Esophagus muscularis mucosa (tissue), 4 donors: ENCODE data around the gene LAMTOR1.

Experiments used
- CTCF ChIP-seq, 3 experiments: fragments of 200-600 bp in 2 of 3; fragments of 450-650 bp in 1 of 3; sonication (generic) in 2 of 3; IDR thresholded peaks; one replicate each; pipeline ENCODE4 v1.5.1; 2017 to 2019; ENCODE audit warnings: antibody characterized with exemption in 3 of 3, mild to moderate bottlenecking in 2 of 3, moderate library complexity in 1 of 3
- EP300 ChIP-seq: sonication (generic); formaldehyde crosslinking; IDR thresholded peaks from one replicate; pipeline ENCODE4 v1.6.1; 2017; ENCODE audit warnings: antibody characterized with exemption
- POLR2A ChIP-seq: fragments of 450-650 bp; IDR thresholded peaks from one replicate; pipeline ENCODE4 v1.6.1; 2017; ENCODE audit warnings: antibody characterized with exemption, moderate library complexity, mild to moderate bottlenecking, low read depth
- POLR2AphosphoS5 ChIP-seq, 2 donors: sonication (generic); formaldehyde crosslinking; IDR thresholded peaks; one replicate each; pipeline ENCODE4 v1.6.1; 2017; ENCODE audit warnings: antibody characterized with exemption in 2 of 2

- TF ChIP-seq CTCF (IDR thresholded peaks at IDR 0.05) (no peak), EP300 (no peak), POLR2AphosphoS5 (IDR thresholded peaks at IDR 0.05) (peak in 1 of 2 donors; percentile 4), POLR2A (no peak)
These were observed 30.7 kb downstream of the LAMTOR1 start for GRCh38 chr11:72072348-72072747.
